Measurements from ENCODE around the gene VWF.

Gene VWF

DNA sequence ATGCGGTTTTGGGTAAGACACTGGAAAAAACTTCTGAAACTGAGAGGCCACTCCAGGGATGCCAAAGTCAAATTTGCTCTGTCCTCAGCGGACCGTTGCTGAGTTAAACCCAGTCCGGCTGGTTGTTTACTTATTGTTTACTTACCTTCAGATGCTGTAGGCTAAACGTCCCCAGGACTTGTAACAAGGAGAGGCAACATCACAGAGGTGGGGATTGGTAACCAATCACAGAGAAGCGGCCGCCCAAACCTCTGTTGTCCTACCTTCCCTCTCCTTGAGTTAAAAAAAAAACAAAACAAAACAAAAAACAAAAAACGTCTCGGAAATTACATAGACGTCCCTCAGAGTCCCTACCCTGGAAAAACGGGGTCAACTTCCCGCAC is 179.8 kb downstream of the VWF start:
- no peak for DNase-seq

DNA sequence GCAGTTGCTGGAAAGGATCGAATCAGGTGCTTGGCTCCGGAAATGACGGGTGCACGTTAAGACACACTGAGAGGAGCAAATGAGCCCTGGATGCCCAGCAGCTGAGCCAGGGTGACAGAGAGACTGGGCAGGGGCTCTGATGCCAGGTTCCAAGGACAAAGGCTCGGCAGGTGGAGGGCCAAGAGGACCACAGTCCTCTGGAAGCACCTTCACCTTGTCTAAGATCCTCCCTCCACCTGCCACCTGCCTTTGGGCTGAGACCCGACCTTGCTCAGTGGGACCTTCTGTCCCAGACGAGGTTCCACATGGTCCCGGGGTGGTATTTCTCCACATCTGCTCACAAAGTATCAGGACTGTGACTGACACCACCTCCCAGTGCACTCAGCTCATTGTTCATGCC is 180.4 kb downstream of the VWF start:
- DNase-seq, result no peak

DNA sequence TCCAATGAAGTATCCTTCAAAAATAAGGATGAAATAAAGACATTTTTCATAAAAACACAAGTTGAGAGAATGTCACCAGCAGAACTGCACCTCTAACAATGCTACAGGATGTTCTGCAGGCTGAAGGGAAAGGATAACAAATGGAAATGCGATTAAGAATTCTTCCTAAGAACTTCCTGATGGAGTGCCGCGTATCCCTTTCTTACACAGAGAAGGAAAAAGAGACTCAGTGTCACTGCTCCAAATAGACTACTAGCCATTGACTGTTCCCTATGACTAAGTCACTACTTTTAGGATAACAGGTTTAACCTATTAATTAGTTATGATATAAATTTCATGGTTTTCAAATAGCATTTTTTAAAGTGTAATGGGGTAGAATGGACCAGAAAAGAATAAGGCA is 182.6 kb downstream of the VWF start:
- no peak for DNase-seq

DNA sequence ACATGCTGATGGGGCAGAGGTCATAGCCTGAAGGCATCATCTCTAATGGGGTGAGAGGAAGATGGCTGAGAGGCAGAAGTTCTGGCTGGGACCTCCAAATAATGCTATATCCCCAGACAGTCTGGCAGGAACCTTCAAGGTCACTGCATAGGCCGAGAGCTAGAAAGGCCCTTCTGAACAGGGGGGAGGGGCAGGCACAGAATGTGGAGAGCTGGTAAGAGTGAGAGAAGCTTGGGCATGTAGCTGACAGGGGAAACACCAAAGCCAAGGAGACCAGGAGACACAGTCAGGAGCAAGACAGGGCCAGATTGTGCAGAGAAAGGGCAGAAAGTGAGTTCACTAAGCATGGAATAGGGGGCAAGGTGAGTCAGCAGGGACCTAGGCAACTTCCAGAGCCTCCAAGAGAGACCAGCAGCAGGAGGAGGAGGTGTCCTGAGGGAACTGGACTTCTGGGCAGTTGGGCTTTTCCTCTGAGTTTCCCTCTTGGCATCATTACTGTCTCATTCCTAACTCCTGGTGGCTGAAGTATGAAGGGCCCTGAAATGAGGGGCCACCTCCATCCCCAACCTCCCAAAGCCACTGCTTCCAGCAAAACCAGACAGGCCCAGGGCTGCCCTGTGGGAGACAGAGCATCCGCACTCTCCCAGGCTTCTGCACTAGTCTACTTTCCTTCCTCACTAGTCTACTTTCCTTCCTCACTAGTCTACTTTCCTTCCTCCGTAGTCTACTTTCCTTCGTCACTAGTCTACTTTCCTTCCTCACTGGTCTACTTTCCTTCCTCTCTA is 196.5 kb downstream of the VWF start:
- DNase-seq, result no peak

DNA sequence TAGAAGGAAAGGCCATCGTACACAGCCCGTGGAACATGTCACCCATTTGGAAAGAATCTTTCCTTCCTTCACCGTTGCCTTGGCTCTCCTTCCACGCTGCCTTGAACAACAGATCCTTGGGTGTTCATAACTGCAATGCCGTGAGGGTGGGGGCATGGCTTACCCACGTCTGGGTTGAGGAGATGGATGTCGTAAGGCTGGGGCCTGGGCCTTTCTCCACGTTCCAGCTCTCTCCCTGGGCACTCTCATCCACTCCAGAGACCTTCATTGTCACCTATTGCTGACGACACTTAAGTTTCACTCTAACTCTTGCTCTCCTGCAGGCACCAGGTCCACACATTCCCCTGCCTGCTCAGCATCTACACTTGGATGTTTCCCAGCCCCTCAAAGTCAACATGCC is 198.8 kb downstream of the VWF start:
- DNase-seq, result no peak

DNA sequence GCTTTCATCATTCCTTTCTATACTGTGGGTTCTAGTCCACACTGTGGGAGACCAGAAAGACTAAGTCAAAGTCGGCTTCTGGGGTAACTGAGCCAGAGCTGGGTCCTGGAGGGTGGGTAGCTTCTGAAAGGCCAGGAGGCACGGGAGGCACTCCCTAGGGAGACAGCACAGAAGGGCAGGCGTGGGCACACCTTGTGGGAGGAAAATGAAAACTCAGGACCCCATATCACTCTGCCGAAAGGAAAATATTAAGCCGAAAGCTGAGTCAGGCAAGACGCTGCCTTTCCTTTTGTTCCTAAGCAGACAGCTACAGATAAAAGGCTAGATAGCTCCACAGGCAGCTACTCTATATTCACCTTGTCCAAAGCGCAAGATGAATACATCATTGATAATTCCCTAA is 200.1 kb downstream of the VWF start:
- DNase-seq, result no peak

DNA sequence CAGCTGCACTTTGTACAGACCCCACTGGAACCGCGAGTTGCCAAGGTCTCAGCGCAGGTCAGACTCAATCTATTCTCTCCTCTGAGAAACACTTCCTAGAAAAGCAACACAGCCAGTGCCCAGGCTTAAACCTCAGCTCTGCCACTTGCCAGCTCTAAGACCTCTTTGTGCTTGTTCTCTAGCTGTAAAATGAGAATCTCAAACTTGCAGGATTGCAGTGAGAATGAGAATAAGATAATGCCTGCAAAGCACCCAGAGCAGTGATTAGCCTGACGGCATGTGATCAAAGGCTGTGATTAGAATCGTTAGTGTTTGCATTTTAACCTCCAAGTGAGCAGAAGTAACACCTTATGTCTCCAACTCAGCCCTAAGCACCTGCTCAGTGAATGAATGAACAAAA is 200.7 kb downstream of the VWF start:
- no peak for DNase-seq

DNA sequence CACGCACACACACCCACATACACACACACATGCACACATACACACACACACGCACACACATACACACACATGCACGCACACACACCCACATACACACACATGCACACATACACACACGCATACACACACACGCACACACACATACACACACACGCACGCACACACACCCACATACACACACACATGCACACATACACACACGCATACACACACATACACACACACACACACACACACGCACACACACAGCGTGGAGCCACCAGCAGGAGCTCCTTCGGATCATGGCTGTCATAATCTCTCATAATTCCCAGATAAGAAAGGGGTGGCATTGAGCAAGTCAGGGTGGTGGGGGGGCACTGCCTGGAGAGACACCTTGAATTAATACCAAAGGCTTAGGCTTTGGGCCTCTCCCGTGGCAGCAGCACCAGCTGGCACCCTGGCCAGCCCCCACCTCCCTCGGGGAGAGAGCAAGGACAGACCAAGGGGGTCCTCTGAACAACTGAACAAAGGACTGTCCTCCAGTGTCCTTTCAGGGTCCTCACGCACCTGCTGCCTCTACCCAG is 201.3 kb downstream of the VWF start:
- DNase-seq, result no peak

DNA sequence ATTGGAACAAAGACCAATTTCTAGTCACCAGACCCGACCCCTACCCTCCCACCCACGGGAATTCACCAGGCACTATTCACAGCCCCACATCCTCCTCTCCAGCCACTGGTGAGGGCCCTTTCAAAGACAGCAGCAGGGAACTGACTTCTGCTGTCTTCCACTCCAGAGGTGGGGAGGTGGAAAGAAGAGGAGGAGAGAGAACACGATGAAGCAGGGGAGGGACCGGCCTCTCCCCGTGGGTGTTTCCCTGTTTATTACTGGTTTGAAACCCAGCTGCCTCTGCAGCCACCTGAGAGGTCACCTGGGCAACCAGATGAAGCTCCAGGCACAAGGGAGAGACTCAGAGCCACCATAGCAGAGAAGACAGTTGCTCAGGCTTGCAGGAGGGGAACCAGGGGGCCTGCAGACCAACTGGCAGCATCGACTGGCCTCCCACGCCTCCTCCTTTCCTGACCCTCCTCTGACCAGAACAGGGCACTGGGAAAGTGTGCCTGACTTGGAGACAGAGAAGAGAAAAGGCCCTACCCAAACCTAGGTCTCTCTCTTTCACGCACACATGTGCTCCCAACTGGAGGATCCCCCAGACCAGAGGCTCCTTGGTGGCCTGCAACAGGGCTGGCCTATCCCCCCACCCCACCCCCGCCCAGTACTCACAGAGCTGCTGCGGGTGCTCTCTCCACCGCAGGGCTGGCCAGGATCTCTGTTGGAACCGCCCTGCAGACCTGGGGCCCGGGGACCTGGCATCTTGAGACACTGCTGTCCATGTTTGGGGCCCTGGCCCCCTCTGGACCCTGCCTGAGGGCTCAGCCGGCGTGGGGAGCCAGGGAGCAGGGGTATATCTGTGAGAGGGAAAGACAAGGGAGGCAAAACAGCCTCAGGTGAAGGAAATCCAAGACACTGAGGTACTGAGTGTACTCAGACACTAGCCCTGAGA is 202.2 kb downstream of the VWF start:
- no peak for DNase-seq

DNA sequence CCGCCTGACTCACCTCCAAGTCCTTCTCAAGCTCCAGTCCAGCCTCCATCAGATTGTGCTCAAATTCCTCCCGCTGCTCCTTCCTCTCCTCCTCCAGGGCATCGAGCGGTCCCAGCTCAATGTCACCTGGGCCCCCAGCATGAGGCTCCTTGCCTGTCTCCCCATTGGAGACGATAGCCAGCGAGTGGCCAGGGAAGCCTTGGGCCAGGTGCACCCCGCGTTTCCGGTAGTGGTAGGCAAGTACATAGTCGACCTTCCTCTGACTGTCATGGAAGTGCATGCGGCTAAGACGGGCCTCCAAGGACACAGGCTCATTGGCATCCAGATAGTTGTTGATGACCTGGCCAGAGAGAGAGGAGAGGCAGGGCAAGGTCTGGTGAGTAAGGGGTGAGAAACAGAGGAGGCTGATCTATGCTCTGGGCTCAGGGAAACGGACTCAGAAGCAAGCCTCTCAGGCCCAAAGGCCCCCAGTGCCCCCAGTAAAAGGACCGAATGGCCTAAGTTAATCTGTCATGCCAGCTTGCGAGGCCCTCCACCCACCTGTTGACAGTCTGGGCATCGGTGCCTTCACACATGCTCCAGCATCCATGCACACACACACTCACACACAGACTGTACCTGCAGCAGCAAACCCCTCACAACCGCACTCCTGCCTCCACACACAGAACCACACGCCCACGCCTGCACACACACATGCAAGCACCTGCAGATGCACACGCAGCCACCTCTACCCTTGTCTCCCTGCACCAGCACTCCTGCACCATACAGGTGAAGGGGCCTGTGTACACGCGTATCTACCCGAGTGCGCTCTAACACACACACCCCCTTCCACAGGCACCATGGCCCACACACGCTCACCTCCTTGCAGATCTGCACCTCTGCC is 203.2 kb downstream of the VWF start:
- DNase-seq, result no peak

DNA sequence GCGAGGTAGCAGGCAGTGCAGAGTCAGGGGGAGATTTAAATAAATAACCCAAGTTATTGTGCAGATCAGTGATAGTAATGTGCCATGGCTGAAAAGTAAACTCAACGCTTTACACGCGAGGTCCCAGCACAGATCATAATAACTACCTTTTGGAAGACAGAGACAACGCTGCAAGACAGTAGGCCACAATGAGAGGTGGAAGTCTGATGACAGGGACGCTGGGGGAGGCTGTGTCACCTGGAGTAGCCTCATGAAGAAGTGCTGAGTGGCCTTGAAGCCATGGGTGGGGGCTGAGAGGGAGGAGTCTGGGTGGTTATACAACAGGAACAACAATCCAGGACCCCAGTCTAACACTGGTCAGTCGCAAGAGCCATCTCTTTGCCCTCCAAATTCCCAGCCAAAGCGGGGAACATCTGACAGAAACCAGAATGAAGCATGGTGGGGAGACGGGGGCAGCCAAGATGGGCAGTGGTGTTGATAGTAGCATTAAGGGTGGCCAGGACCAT is 207.6 kb downstream of the VWF start:
- no peak for DNase-seq

DNA sequence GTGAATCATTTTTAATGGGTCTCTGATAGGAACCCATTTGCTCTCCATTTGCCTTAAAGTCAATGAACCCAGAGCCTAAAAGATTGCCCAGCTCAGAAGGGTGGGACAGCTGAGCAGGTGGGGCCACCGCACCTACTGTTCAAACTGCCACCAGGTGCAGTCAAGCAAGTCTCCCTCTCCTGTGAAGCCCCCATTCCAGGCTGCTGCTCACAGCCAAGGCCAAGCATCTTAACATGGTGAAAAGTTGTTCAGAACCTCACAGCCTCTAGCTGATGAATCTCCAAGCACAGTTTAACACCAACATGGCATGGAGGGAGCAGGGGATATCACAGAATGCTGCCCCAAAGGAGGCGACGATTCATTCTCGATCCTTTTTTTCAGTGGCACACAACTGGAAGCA is 209.0 kb downstream of the VWF start:
- DNase-seq, result no peak

DNA sequence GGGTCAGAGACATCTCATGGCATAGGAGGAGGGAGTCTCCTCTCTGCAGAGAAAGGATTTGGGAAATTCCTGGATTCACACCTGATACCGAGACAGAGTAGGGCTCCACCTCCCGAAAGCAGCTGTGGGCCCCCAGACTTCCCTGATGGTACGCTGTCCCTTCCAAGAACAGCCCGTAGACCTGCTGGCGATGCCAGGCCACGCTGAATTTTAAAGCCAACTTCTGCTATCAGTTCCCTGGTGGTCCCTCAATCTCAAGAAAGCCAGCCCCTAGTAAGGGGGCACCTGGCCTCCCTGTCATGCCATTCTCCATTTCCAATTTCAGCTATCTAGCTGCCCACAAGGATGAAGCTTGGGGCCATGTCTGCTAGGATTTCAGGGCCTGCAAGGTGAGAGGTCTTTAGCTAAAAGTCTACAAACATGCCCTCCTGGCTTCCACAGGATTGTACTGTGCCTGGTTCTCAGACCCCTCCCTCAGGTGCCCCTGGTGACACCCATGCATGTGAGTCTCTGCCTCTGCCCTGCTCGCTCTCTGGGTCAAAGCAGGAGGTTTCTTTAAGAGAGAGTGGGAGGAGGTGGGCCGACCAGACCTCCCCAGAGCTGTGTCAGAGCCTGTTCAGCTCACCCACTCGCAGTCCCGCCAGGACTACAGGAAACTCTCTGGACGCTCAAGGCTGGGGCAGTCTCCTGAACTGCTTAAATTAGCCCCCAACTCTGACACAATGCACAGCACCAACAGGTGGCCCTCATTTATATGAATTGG is 209.9 kb downstream of the VWF start:
- no peak for DNase-seq

DNA sequence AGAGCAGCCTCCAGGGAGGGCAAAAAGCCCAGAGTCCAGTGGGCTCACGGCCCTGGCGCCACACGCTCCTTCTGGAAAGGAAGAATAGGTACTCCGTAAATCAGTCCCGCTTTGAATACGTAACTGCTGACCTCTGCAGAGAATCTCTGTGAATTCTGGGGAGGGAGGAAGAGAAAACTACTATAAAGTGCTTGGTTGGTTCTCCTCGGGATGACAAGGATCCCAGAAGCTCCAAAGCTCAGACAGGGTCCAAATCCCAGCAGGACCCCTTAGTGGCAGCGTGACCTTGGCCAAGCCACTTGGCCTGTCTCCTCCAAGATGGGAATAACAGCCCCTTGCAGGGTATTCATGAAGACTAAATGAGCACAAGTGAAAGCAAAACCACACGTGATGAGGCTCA is 211.1 kb downstream of the VWF start:
- DNase-seq, result no peak

DNA sequence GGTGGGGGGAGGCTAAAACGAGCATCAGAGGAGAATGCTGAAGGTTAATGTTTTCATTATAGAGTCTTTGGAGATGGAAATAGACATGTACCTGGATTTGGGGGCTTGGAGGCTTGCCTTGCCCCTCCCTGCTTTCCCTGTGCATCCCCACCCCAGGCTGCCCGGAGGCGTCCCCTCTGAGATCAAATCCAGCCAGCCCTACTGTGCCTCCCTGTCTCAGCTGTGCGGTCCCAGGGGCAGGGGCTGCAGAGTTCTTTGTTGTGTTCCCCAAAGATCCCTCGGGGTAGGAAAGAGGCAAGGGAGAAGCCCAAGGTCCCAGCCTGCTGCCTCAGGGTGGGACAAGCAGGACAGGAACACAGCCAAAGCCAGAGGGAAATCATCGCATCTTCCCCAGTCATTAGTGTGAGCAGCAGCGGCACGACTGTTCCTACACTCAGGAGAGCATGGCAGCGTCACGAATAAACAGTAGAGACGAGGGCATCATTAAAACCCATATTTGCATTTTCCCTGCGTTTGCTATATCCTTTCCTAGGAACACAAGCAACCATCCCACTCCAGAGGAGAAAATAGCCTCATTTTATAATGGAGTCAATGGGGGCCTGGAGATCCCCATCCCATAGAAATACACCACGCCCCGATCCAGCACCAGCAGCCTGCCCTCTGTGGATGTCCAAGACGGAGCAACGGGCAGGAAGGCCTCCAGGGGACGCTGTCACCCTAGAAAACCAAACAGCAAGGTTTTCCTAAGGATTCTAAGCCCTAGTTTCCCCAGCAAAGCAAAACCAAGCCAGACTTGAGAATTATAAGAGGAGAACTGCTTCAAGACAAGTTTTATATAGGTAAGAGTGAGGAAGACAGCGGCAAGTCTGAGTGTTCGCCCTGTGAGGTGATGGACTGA is 211.8 kb downstream of the VWF start:
- DNase-seq, result no peak

DNA sequence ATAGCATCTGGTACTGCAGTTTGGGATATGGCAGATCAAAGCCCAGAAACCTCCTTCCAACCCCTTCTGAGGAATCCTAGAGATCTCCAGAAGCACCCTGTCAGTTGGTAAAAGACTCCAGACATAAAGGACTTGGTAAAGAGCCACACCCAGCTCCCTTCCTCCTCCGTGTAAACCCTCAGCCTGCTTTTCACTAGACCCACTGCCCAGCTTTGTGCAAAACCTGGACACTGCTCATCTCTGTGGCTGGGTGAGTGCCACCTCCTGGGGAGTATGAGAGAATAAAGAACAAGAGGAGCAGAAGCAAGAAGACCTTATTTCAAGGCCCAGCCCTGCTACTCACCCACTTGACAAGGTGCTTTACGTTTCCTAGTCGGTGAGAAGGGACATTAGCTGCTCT is 212.5 kb downstream of the VWF start:
- DNase-seq, result no peak

DNA sequence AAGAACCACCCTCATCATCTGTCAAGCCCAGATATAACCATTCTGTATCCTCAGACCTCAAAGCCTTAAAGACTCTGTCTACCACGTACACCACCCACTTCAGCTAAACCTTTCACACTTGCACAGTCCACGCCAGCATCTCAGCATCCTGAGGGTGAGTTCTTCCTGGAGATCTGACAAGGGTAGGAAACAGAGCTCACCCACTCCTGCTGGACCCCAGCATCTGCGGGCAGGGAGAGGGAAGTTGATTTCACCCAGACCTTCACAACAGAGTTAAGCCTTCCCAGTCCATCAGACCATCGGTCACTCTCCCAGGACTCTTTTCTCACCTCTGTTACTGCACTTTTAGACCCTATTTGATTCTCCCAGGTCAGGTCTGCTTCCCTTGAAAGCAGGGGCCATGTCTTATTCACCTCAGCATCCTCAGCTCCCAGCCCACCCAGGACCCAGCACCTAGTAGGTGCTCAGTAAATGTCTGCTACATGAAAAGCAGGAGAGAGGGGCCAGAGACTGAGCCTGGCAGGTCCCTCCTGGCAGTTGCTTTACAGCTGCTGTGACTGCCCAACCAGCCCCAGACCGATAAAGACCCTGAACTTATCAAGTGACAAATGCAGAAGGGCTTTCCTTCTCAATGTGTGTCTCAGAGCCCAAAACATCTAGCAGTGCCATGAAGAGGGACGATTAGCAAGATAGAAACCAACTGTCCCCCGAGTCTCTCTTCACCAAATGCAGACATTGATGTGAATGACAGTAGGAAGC is 213.5 kb downstream of the VWF start:
- DNase-seq, result no peak

DNA sequence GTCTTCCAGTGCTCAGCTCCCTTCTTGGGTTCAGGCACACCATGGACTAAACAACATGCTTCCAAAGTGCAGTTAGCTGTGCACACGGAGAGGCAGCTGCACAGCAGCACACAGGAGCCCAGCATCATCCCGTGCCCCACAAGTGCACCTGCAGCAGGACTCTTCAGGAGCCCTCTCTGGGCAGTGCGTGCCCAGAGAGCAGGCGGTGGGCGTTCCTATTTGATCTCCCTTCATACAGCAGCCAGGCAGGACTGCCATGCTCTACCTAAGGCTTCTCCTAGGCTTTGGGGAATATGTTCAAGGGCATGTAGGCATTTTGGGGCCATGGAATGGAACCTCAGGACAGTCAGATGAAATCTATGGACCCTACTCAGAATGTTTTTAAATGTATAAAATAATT is 214.9 kb downstream of the VWF start:
- no peak for DNase-seq

DNA sequence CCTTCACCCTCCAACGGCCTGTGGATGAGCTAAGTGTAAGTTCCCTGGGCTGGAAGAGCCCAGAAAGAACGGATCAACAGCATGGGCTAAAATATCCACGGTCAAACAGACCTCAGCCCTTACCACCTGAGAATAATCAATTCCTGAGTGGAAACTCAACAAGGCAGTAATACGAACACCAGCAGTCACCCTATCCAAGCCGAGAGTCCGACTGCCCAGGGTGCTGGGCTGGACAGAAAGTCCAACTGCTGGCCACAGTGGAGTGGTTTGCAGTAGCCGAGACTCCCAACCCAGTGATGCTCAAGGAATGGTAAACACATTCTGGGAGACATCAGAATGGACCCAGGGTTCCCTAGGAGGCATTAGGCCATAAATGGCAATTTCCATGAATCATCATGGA is 216.2 kb downstream of the VWF start:
- DNase-seq, result no peak

DNA sequence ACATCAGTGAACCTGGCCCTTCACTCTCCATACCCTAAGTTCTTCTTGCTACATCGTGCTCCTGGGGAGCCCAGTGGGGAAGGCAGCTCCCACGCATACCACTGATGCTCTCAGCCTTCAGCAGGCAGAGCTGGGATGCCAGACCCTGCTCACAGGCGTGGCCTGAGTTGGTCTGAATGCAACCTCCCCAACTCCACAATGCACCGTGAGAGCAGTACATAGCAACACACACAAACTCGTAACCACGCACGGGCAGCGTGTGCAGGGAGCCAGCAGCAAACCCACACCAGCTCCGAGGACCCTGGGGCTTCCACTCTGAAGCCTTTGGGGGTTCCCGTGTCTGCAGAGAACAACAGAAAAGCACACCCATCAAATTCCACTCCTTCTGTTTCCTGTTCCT is 216.7 kb downstream of the VWF start:
- no peak for DNase-seq
